GM21381 (cell line): ENCODE measurements around the gene DNAJB1.

Experiments used
- ATAC-seq: cut with Tn5 transposase; IDR thresholded peaks from one replicate; pipeline ENCODE4 v1.9.1; 2021; ENCODE audit warnings: mild to moderate bottlenecking, moderate library complexity; ENCODE audit not compliant: unreplicated experiment

DNAJB1 gene

DNA sequence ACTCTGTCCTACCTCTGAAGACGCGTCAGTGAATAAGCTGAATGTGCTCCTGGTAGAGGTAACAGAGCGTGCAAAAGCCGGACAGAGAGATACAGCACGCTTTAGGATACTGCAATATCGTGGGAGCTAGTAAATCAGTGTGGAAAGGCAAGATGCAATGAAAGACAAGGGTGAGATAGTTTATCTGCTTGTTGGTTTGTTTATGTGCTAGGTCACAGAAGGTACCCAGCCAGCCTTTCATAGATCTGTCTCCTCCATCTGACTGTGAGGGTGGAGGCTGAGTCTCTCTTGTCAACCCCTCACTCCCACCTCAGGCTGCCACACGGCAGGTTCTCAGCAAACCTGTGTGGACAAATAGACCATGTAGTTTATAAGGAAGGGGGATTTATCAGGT lies 21.4 kb downstream of the DNAJB1 start:
- no peak for ATAC-seq

DNA sequence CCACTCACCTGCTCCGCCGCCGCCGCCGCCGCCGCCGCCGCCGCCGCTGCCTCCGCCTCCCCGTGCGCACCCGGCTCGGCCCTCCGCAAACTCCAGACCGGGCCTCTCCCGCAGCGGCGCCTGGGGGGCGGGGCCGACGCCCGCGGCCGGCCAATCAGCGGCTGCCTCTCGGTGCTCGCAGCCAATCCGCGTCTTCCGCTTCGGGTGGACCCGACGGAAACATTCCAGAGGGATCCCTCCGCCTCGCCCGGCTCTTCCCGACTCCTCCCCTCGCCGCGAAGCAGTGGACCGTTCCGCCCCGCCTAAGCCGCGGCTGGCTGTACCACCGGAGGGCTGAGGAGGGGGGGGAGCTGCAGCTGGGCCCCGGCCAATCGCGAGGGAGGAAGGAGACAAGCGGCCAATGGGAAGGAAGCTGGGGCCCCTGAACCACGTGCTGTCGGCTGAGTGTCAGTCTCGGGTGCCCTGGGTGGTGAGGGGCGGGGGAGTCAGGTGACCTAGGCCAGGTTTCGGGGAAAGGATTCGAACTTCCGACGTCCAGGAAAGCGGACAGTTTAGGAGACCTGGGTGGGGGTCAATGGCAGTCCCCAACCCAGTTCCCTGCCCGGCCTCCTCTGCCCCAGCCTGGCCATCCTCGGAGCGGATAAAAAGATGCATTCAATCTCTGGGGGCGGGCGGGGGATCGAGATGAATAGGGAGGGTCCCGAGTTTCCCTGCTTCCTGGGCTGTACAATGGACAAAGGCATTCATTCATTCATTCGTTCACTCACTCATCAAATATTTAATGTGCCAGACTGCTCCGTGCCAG lies 22.0 kb downstream of the DNAJB1 start, which contains the start of gene GIPC1:
Gene GIPC1, minus strand, starts transcription at position 99 of the 805 bp plus-strand sequence. CDS start 13,151 bp downstream, outside the sequence.
- peak; percentile 62 for ATAC-seq

GRCh38 chr19:14495672-14496028 lies 22.5 kb downstream of the DNAJB1 start:
- ATAC-seq: no peak

DNA sequence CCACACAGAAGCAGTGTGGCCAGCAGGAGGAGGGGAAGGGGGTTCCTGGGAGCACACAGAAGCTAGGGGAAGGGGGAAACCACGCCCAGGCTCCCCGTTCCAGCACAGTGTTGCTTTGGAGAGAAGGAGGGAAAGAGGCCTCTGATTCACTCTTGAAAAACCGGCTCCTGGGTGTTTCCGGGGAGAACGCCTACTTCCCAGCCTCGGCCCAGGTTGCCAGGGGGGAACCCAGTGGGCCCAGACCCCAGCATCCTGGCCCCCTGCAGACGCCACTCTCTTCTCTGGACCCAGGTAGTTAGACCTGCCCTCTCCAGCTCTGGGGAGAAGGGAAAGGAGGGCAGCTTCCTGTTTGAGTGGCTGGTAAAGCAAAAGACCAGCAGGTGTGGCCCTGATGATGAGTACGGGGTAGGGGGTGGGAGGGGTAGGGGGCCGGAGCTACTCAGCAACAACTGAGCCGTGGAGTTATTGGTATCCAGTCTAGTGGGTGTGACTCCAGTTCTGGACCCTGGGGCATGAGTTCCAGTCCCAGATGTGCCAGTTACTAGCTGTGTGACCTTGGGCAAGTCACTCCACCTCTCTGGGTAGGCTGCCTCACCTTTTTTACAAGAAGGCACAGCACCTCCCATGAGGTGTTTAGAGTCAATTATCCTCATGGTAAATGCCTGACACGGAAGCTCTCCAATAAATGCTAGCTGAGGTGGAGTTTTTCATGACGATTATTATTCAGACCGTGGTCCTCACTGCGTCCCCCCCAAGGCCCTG lies 23.1 kb downstream of the DNAJB1 start:
- no peak for ATAC-seq

DNA sequence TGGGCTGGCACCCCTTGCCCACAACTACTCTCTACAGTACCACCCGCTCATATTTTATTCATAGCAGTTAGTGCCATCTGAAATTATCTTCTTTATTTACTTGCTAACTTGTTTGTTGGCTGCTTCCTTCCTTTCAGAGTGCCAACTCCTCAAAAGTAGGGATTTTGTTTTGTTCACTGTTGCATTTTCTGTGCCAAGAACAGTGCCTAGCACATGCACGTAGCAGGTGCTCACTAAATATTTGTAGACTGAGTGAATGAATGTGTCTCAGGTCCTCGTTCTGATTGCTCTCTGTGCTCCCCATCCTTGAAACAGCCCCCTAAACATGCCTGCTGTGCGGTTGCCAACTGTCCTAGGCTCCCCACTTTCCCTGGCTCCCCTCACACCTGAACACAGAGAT lies 23.8 kb downstream of the DNAJB1 start:
- ATAC-seq: no peak

DNA sequence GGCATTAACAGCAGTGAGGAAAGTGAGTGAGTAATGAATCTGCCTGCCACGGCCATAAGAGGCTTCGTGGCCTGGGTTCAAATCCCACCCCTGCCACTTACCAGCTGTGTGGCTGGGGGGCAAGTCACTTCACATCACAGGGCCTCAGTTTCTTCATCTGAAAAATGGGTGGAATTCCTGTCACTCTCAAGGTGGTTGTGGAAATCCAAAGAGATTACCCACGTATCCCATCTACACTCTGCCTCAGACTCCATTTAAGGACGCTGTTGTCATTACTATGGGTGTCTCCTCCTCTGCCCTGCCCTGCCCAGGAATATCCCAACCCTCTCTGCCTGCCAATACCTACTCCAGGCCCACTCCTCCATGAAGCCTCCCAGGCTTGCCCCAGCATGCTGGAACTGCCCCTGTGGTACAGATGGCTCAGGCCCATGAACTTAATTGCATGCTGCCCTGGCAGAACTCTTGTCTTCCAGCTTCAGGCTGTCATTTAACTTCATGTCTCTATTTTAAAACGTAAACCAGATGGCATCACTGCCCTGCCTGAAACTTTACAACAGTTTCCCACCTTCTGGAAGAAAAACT lies 25.4 kb downstream of the DNAJB1 start:
- no peak for ATAC-seq

- ATAC-seq: no peak
Observed at GRCh38 chr19:14487370-14488125, 30.6 kb downstream of the DNAJB1 start.

DNA sequence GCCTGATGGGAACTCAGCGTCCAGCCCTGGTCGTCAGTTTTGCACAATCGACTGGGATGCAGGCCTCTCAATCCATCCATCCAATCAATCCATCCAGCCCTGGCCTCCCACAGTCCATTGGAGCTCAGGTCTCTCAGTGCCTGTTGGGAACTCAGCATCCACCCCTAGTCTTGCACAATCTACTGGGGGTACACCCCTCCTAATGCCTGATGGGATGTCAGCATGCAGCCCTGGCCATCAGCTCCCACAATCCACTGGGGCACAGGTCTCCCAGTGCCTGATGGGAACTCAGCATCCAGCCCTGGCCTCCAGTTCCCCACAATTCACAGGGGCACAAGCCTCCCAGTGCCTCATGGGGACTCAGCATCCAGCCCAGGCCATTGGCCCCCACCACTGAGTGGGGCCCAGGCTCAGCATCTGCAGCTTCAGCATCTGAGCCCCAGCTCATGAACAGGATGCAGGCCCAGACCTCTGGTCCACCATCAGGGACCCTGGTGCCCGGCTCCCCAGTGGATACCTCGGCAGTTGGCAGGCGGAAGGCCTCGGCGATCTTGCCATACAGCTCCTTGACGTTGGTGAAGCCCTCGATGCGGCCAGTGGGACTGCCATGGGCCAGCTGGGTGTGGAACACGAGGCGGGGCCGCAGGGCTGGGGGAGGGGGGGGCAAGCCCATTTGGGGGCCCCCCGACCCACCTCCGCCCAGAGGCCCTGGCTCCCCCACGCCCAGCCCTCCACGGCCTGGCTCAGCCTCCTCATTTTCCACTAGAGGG lies 35.8 kb downstream of the DNAJB1 start:
- no peak for ATAC-seq

GRCh38 chr19:14480700-14481079 lies 37.5 kb downstream of the DNAJB1 start:
- no peak for ATAC-seq

DNA sequence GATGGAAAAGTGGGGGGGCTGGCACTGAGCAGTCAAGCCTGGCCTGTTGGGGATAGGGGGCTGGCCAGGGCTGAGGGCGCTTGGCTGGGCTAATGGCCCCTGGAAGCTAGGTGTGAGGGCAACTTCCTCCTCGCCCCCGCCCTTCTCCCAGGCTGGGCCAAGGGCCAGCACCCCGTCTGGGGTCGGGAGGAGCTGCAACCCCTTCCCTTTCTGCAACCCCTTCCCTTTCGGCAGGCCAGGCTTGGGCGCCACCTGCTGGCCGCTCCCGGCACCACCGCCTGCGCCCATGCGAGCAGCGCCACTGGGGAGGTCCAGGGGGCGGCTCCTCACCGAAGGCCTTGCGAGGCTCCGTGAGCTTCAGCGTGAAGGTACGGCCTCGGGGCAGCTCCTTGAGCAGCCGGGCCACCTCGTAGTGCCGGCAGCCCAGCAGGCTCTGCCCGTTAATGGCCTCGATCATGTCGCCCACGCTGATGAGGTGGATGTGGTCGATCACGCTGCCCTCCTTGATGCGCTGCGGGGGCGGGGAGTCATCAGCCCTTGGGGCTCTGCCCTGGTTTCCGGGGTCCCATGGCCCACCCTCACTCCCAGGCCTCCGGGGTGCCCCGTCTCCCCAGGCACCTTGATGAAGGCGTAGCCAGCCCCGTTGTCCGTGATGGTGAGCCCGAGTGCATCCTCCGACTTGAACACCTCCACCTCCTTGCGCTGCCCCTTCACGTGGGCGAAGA lies 38.1 kb downstream of the DNAJB1 start:
- ATAC-seq: no peak

DNA sequence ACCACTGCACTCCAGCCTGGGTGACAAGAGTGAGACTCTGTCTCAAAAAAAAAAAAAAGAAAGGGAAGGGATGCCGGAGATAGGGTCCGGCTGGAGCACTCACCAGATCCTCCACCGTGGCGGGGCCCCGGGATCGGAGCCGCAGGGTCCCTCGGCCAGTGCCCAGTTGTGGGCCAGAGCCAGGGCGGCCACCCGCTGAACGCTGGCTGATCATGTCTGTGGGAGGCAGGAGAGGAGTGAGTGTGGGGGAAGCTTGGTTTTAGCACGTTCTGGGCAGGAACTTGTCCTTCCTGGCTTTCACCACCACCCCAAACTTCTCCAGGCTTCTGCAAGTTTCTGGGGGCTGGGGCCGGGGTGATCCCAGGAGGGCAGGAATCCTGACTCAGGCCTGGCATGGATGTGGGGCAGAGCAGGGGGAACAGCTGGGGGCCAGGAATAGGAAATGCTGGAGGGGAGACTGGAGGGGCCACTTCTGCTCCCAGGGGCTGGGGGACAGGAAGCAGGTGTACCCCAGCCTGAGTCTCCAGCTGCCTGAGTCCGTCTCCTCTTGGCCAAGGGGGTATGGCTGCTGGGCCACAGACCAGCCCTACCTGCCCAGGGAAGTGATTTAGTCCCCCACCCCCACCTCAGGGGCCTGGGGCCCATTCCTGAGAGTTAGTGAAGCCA lies 38.8 kb downstream of the DNAJB1 start:
- ATAC-seq: no peak

DNA sequence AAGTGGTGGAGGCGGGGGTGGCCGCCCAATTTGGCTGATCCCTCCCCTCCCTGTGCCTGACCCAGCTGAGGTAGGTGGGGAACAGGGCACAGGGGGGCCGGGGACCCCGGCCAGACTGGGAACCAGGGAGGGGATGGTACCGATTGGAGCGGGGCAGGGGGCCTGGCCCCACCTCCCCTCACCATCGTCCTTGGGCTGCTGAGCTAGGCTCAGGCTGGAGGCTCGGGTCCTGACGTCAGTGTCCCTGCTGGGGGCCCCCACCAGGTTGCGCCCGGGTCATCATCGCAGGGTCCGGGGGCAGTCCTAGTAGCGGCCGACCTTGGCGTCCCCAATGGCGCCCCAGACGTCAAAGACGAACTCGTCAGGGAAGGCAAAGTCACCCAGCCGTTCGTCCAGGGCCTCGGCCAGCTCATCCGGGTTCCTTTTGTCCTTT lies 40.1 kb downstream of the DNAJB1 start:
- no peak for ATAC-seq

DNA sequence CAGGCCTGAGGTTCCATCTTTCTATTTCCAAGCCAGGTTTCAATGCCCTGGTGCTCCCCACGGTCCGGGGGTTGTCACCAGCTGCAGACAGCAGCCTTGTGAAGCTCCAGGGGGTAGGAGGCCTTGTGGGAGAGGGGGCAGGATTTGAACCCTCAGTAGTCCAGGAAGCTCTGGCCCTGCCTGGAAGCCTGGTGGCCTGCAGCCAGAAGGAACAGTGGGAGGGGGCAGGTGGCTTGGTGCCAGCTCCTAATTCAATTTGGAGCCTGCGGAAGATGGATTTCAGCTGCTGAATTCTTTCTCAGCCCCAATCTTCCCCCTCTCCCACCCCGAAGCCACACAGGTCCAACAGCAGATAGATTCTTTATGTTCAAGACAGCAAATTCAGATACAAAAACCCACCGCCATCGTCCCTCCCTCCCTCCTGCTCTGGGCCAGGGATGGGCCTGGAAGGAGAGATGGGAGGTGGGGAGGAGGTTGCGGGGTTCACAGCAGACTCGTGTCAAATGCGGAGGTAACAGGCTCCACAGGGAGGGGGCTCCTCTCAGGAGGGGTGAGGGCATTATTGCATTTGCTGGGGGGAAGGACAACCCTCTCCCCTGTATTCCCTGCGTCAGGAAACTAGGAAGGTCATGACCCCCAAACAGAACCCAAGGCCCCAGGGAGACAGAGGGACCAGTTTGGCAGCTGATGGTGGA lies 40.6 kb downstream of the DNAJB1 start:
- ATAC-seq: no peak

DNA sequence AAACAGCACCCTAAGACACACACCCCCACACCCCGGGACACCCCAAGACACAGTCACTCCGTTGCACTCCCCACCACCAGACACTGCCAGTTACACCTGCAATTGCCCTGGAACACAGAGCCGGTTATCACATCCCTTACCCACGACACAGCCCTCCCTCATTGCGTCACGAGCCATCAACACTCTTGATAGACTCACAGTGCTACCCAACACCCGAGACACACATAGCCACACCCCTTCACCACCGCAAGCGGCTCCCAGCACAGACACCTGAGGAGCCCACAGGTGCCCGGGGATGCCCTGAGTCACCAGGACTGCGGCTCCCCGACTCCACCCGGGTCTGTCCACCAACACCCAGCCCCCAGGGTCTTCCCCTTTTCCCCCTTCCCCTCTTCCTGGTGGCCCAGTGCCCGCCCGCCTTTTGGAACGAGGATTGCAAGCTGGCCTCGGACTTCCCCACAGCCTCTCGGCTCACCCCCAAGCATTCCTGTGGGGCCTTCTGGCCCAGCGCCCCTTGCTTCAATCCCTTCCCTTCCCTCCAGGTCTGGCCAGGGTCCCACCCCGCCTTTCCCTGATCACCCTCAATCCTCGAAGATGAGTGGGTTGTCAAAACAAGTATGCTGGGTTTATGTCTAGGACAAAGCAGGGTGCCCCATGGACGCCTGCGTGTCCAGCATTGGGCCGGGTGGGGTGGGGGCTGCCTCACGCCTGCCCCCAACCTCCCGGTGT lies 41.4 kb downstream of the DNAJB1 start:
- no peak for ATAC-seq

GRCh38 chr19:14476327-14476672 lies 41.9 kb downstream of the DNAJB1 start:
- no peak for ATAC-seq

GRCh38 chr19:14475251-14476073 lies 42.7 kb downstream of the DNAJB1 start, which contains the start of gene PTGER1:
TSS of gene PTGER1 (minus strand) at chr19:14475354. CDS start at chr19:14474320, 1,034 bp downstream.
- ATAC-seq: no peak

GRCh38 chr19:14474827-14475226 lies 43.4 kb downstream of the DNAJB1 start:
- no peak for ATAC-seq
